T47D (cell line): ENCODE results near the gene COMTD1.

ENCODE experiments used
- DNase-seq, 2 experiments: peaks; one replicate each; pipeline versions ENCODE4 v3.0.0 to v3.0.0-alpha.2; 2011 to 2012; ENCODE audit warnings: low read depth in 1 of 2, low spot score in 1 of 2
- JUND ChIP-seq: IDR thresholded peaks from 2 replicates; pipeline ENCODE4 v1.6.1; 2012; ENCODE audit warnings: low read depth
- in situ Hi-C: cut with HindIII; loops from 2 replicates; pipeline ENCODE4 v1.10.0; 2016; ENCODE audit warnings: low sequenced_read_pairs, low pct_unique_long_range_greater_than_20kb

The COMTD1 gene

DNA sequence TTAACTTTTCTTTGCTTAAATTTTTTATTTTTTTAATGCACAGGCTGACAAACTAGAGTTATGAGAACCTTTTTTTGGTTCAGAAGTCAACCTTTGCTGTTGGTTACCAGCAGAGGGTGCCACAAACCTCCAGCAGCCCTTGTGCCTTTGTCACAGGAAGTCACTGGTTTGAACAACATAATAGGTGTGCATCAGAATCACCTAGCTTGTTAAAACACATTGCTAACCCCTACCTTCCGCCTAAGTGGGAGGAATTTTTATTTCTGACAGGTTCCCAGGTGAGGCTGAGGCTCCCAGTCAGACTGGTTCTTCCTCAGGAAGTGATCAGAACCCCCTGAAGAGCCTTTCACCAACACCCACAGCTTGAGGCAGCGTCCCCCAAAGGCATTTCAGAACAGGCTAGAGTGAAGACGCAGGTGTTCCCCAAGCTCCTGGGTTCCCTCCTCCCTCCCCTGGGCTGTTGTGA is 47.8 kb downstream of the COMTD1 start:
- no peak for TF ChIP-seq JUND
- in situ Hi-C loops: no loop called here
- DNase-seq: peak; percentile 79 to 86

DNA sequence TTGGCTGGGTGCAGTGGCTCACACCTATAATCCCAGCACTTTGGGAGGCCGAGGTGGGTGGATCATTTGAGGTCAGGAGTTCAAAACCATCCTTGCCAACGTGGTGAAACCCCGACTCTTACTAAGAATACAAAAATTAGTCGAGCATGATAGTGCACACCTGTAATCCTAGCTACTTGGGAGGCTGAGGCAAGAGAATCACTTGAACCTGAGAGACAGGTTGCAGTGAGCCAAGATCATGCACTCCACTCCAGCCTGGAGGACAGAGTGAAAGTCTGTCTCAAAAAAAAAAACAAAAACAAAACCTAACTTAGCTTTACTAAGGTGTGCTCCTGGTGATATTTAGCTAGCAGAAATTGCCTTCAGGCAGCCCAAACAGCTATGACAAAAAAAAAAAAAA is 49.4 kb downstream of the COMTD1 start:
- in situ Hi-C loops: no loop called here
- no peak for DNase-seq
- TF ChIP-seq JUND: no peak
